GM04503 (cell line): ENCODE results near the gene PHOX2A.

ENCODE experiments used
- DNase-seq: peaks from one replicate; pipeline ENCODE4 v3.0.0-alpha.2; 2012; ENCODE audit warnings: low read depth

Gene PHOX2A

DNA sequence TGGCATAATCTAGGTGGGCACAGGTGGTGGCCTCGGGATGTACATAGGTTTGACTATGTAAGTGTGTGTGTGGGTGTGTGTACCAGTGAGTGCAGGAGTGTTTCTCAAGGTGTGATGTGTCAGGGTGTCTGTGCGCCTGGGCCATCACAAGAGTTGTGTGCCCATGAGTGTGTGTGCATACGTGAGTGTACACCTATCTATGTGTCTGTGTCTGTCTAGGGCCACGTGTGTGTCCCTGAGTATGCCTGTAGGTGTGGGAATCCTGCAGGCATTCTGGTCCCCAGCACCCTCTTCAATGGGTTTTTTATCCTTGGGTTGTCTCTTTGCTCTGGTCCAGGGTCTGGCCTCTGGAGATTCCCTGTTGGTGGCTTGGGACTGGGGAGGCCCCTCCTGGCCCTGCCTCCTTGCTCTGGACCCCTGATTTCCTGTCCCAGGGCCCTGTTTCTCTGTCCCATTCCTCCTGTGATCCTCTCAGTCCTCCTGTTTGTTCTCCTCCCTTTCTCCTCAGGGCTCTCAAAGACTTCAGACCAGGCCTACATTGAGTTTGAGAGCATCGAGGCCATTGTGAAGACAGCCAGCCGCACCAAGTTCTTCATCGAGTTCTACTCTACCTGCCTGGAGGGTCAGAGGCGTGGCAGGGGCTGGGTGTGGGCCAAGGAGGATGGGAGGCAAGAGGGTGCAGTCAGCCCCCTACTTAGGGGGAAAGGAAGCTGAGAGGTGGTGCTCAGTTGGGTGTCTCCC lies 10.0 kb downstream of the PHOX2A start:
- no peak for DNase-seq

DNA sequence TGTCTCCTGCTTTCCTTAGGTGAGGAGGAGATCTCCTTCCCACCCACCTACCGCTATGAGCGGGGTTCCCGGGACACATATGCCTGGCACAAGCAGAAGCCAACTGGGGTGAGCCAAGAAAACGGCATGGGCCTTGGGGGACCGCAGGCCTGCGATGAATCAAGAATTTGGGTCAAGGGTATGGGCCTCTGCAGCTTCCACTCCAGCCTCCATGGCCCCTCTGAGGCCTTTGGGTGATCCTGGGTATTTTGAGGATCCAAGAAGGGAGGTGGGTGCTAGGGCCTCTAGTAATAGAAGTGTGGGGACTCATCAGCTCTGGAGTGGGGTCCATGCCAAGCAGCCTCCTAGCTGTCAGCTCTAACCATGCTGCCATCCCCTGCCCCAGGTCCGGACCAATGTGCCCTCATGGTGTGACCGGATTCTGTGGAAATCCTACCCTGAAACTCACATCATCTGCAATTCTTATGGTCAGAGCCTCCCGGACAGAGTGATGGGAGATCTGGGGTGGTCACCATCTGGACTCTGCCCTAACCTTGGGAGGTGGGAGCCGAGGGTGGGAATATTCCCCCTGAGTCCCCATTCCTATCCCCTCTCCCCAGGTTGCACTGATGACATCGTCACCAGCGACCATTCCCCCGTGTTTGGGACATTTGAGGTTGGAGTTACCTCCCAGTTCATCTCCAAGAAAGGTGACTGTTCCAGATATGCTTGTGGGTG lies 10.8 kb downstream of the PHOX2A start:
- no peak for DNase-seq

GRCh38 chr11:72232260-72233055 lies 11.5 kb downstream of the PHOX2A start:
- no peak for DNase-seq

- no peak for DNase-seq
Measured at GRCh38 chr11:72231396-72232259, 12.3 kb downstream of the PHOX2A start.

DNA sequence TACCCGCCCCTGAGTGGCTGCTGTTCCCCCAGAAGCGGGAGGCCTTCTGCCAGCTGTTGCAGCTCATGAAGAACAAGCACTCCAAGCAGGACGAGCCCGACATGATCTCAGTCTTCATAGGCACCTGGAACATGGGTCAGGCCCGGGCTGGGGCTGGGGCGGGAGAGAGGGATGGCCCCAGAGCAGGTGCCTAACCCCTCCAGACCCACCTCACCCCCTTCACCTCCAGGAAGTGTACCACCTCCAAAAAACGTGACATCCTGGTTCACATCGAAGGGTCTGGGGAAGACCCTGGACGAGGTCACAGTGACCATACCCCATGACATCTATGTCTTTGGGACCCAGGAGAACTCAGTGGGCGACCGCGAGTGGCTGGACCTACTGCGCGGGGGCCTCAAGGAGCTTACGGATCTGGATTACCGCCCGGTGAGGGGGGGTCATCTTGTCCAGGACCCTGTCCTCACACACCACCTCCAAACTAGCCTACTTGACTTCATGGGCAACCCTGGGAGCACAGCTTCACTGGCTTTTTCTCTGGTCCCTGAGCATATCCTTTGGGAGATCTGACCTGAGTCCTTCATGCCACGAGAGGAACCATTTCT lies 13.1 kb downstream of the PHOX2A start:
- no peak for DNase-seq

GRCh38 chr11:72229925-72230763 lies 13.8 kb downstream of the PHOX2A start:
- no peak for DNase-seq

DNA sequence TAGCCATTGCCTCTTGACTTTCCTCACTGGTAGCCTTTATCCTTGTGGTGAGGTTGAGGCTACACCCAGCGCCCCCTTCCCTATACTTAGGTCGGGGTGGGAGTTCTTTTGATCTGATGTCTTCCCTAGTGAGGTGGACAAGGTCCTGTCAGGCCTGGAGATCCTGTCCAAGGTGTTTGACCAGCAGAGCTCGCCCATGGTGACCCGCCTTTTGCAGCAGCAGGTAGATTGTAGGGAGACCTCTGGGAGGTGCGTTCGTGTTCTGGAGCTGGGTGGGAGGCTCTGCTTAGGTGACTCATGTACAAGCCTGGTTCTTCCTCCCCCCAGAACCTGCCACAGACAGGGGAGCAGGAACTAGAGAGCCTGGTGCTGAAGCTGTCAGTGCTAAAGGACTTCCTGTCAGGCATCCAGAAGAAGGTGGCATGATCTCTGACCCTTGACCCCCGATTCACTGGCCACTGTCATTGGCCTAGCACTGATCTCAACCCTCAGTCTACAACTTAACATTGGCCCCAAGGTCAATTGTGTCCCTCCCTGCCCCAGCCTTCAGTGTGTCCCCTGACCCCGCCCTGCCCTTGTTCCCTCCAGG lies 14.5 kb downstream of the PHOX2A start:
- no peak for DNase-seq

GRCh38 chr11:72228844-72229231 lies 15.1 kb downstream of the PHOX2A start:
- no peak for DNase-seq

GRCh38 chr11:72228229-72228843 lies 15.6 kb downstream of the PHOX2A start:
- DNase-seq, result no peak

GRCh38 chr11:72227316-72228228 lies 16.4 kb downstream of the PHOX2A start:
- DNase-seq, result no peak

DNA sequence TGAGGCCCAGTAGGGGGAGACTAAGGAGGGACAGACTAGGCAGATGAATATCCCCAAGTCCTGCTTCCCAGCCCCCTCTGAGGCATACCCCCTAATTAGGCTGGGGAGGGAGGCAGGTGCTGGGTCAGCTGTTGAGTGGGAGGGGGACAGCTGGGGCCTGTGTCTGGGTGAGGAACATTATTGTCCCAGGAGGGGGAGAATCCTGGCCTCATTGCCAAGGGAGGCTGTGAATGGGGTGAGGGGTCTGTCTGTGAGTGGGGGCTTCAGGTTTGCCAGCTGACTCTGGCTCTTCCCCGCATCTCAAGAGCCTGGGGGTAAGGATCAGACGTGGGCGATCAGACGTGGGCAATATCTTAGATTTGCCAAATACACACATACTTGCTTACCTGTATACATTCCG lies 17.3 kb downstream of the PHOX2A start:
- no peak for DNase-seq

DNA sequence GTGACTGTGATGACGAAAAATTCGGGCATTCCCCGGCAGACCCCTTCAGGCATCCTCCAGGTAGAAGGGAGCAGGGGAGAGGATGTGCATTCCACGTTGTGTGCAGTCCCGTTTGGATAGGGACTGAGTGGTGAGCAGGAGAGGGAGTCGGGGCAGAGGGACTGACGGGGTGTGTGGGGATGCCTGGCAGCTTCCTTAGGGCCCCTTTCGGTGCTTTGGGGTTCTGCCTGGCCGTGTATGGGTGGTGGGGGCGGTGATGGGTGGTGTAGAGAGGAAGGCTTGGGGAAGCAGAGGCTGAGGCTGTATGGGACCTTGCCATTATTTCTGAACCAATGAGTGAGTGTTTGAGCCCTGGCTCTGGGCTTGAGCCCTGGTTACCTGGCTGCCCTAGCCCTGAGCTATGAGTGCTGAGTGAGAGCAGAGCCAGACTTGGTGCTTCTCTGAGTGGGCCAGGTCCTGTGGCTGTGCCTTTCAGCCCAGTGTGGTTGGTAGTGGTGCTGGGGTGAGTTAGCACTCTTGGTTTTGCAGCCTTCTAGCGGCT lies 18.5 kb downstream of the PHOX2A start:
- DNase-seq, result no peak

DNA sequence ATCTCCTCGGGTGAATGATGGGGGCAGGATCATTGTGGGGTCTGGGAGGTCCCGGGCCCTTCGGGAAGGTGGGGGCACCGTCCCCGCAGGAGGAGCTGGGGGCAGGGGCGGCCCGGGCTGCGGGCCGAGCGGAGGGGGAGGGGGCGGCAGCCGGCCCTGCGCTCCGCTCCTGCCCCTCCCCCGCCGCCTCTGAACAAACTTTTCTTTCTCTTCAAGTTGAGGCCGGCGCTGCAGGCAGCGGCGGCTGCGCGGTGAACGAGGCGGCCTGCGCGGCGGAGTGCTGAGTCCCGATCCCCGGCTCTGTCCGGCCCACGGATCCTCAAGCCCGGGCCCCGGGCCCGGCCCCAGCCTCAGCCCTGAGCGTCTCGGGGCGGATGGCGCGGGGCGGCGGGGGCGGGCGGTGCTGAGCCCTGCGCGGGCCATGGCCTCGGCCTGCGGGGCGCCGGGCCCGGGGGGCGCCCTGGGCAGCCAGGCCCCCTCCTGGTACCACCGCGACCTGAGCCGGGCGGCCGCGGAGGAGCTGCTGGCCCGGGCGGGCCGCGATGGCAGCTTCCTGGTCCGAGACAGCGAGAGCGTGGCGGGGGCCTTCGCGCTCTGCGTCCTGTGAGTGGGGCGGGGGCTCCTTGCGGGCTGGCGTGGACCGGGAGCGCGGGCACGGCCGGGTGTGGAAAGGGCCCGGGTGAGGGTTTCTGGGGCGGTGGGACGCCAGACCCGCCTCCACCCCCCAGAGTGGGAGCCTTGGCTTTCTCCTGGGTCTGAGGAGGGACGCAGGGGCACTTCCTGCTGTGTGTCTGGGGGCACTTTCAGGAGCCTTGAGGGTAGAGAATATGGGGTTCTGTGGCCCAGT lies 19.2 kb downstream of the PHOX2A start, which contains the start of gene INPPL1:
TSS of gene INPPL1 (plus strand) at position 204 of the 847 bp plus-strand sequence. CDS start at position 422, 218 bp downstream.
- DNase-seq, result no peak

GRCh38 chr11:72223615-72224563 lies 20.1 kb downstream of the PHOX2A start:
- DNase-seq, result no peak

GRCh38 chr11:72222907-72223614 lies 20.9 kb downstream of the PHOX2A start:
- peak; percentile 37 for DNase-seq
